ENCODE data around the gene BBX. TPM values are rescaled to one million over a fixed set of nuclear protein-coding genes. Genes with fewer than 3 reads are reported as not detected.

The BBX gene
- total and polyA plus RNA-seq, 2 experiments from 2014 or later: 52.4 to 60.8 TPM

DNA sequence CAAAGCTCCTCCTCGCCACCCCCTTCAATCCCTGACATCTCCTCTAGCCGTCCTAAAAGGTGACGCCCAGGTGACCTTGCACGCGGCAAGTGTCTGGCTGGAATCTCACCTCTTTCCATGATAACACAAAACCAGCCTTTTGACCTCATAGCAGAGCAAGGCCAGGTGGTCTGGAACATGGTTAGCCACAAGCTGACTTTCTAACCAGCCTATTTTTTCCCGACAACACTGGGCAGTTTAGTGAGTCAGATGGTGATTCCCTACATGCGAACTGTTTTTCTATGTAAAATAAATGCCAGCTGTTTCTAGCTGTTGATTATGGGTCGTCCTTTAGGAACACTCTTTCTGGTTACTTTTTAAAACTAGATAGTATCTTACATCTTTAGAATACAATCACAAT, 325.0 kb downstream of the BBX start:
- Histone ChIP-seq H3K9me3 (ENCODE audit: low read depth) (no peaks in the 10 kb centered on the region), H4K20me1 (ENCODE audit: insufficient read depth) (no peaks in the 10 kb centered on the region), H3K27ac (no peak overlapping the region), H3K36me3 (ENCODE audit: low read depth) (no peaks in the 10 kb centered on the region), H3F3A (ENCODE audit: insufficient read depth) (peaks cover 21% of the 10 kb centered on the region), H2AFZ (no peak overlapping the region), H3K79me2 (ENCODE audit: insufficient read depth) (no peaks in the 10 kb centered on the region), H3K4me2 (ENCODE audit: unreplicated experiment) (no peak overlapping the region), H3K9me2 (ENCODE audit: insufficient read depth) (no peaks in the 10 kb centered on the region), H3K27me3 (replicated peaks; ENCODE audit: insufficient read depth) (no peaks in the 10 kb centered on the region), H3K9ac (no peak overlapping the region), H3K4me1 (ENCODE audit: insufficient read depth) (peaks cover 7% of the 10 kb centered on the region; the same call in 1 of the 2 replicates), H3K4me3 (no peak overlapping the region)
- 81 to 83% methylated on average over 8 of the region's 8 CpGs for WGBS, 2 experiments (ENCODE audit: low coverage in 1 of 2, low lambda C conversion rate in 2 of 2, missing lambda C conversion rate in 2 of 2)
- TF ChIP-seq EZH2 (IDR thresholded peaks at IDR 0.05; ENCODE audit: insufficient read depth, poor library complexity, severe bottlenecking): no peak
- no peak for TF ChIP-seq EZH2phosphoT487 (IDR thresholded peaks at IDR 0.05; ENCODE audit: insufficient read depth, low read depth)
- no peak for DNase-seq
- in situ Hi-C loops (cut with MboI): no loop called here

DNA sequence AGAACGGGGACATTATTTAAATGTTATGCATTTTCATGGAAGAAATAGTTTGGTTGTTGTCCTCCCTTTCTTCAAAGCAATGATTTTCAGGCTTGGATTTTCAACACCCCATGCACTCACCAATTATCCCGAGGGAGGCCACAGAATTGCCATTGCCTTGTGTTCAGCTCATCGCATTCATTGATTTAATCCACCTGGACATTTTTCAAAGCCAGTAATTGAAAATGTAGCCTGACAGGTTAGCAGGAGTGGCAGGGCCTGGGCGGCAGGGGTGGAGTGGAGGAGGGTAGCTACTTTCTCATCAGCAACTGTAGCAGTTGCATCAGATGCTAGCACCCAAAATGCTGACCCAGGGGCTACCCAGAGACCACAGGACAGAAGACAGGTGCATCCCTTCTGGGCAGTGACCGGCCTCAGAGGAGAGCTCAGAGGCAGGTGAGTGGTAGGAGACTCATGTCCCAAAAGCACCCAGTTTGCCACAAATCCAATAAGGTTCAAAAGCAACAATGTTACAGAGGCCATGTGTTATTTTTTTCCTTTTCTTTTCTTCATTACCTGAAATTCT, 325.7 kb downstream of the BBX start:
- no peaks in the 10 kb centered on the region for H3K9me2 ChIP-seq (ENCODE audit: insufficient read depth)
- peaks cover 7% of the 10 kb centered on the region; the same call in 1 of the 2 replicates for H3K4me1 ChIP-seq (ENCODE audit: insufficient read depth)
- H2AFZ ChIP-seq: no peak overlapping the region
- H3K27me3 ChIP-seq (replicated peaks; ENCODE audit: insufficient read depth): no peaks in the 10 kb centered on the region
- no peak overlapping the region for H3K4me3 ChIP-seq
- no peak overlapping the region for H3K27ac ChIP-seq
- WGBS, 2 experiments (ENCODE audit: low coverage in 1 of 2, low lambda C conversion rate in 2 of 2, missing lambda C conversion rate in 2 of 2): 66 to 77% methylated on average over 5 of the region's 5 CpGs
- in situ Hi-C loops (cut with MboI): no loop called here
- no peaks in the 10 kb centered on the region for H3K9me3 ChIP-seq (ENCODE audit: low read depth)
- H3K36me3 ChIP-seq (ENCODE audit: low read depth): no peaks in the 10 kb centered on the region
- no peaks in the 10 kb centered on the region for H3K79me2 ChIP-seq (ENCODE audit: insufficient read depth)
- no peak overlapping the region for H3K4me2 ChIP-seq (ENCODE audit: unreplicated experiment)
- peaks cover 21% of the 10 kb centered on the region for H3F3A ChIP-seq (ENCODE audit: insufficient read depth)
- DNase-seq: no peak
- no peak overlapping the region for H3K9ac ChIP-seq
- TF ChIP-seq EZH2 (IDR thresholded peaks at IDR 0.05; ENCODE audit: insufficient read depth, poor library complexity, severe bottlenecking) (no peak), EZH2phosphoT487 (IDR thresholded peaks at IDR 0.05; ENCODE audit: insufficient read depth, low read depth) (no peak)
- no peaks in the 10 kb centered on the region for H4K20me1 ChIP-seq (ENCODE audit: insufficient read depth)

DNA sequence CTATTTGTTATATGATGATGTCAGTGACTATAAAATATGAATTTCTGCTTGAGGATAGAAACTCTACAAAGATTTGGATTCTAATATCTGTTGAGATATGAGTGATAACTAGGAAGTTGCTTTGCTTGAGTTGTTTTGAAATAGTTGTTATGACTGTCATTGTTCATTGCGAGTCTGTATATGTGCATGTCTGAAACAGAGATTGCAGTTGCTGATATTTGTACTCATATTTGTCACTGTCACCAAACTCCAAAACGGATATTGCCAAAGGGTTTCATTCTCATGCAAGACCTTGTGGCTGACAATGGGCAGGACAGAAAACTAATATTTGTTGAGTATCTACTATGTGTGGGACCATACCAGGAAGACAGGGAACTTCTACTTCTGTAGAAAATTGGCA, 327.9 kb downstream of the BBX start:
- no peak for DNase-seq
- no peak for TF ChIP-seq EZH2phosphoT487 (IDR thresholded peaks at IDR 0.05; ENCODE audit: insufficient read depth, low read depth)
- no peak for TF ChIP-seq EZH2 (IDR thresholded peaks at IDR 0.05; ENCODE audit: insufficient read depth, poor library complexity, severe bottlenecking)
- Histone ChIP-seq H3K9me2 (ENCODE audit: insufficient read depth) (no peaks in the 10 kb centered on the region), H3K4me1 (ENCODE audit: insufficient read depth) (peaks cover 7% of the 10 kb centered on the region; the same call in 1 of the 2 replicates), H4K20me1 (ENCODE audit: insufficient read depth) (no peaks in the 10 kb centered on the region), H3K79me2 (ENCODE audit: insufficient read depth) (no peaks in the 10 kb centered on the region), H3K9me3 (ENCODE audit: low read depth) (no peaks in the 10 kb centered on the region), H3K9ac (no peak overlapping the region), H2AFZ (no peak overlapping the region), H3K4me2 (ENCODE audit: unreplicated experiment) (no peak overlapping the region), H3K36me3 (ENCODE audit: low read depth) (no peaks in the 10 kb centered on the region), H3F3A (ENCODE audit: insufficient read depth) (peaks cover 9% of the 10 kb centered on the region), H3K27me3 (replicated peaks; ENCODE audit: insufficient read depth) (no peaks in the 10 kb centered on the region), H3K4me3 (no peak overlapping the region), H3K27ac (no peak overlapping the region)
- in situ Hi-C loops (cut with MboI): no loop called here
- WGBS, 2 experiments (ENCODE audit: low coverage in 1 of 2, low lambda C conversion rate in 2 of 2, missing lambda C conversion rate in 2 of 2): 78 to 84% methylated on average over 2 of the region's 2 CpGs

DNA sequence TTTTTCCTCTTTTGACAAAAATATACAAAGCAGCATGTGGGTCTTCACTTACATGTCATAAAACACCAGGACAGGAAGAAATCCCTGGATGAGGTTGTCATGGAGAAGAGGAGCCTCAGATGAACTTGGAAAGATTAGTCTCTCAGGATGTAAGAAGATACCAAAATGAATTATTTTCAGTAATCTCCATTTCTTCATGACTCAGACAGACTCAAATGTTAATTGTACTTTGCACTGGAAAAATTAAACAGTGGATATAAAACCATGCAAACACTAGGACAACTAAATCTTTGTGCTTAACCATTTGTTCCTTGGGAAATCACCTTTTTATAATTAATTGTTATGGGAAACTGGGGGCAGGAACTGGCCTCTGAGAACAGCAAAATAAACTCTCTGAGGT, 331.1 kb downstream of the BBX start:
- H3K27me3 ChIP-seq (replicated peaks; ENCODE audit: insufficient read depth): no peaks in the 10 kb centered on the region
- no peak overlapping the region for H3K9ac ChIP-seq
- H3K27ac ChIP-seq: no peak overlapping the region
- H3K4me2 ChIP-seq (ENCODE audit: unreplicated experiment): no peak overlapping the region
- H3F3A ChIP-seq (ENCODE audit: insufficient read depth): no peaks in the 10 kb centered on the region
- H3K9me3 ChIP-seq (ENCODE audit: low read depth): no peaks in the 10 kb centered on the region
- H3K79me2 ChIP-seq (ENCODE audit: insufficient read depth): no peaks in the 10 kb centered on the region
- H2AFZ ChIP-seq: no peak overlapping the region
- no peak overlapping the region for H3K4me3 ChIP-seq
- no peaks in the 10 kb centered on the region for H3K9me2 ChIP-seq (ENCODE audit: insufficient read depth)
- TF ChIP-seq EZH2 (IDR thresholded peaks at IDR 0.05; ENCODE audit: insufficient read depth, poor library complexity, severe bottlenecking) (no peak), EZH2phosphoT487 (IDR thresholded peaks at IDR 0.05; ENCODE audit: insufficient read depth, low read depth) (no peak)
- H3K4me1 ChIP-seq (ENCODE audit: insufficient read depth): no peaks in the 10 kb centered on the region
- H3K36me3 ChIP-seq (ENCODE audit: low read depth): no peaks in the 10 kb centered on the region
- no peaks in the 10 kb centered on the region for H4K20me1 ChIP-seq (ENCODE audit: insufficient read depth)
- DNase-seq: no peak
- in situ Hi-C loops (cut with MboI): no loop called here

DNA sequence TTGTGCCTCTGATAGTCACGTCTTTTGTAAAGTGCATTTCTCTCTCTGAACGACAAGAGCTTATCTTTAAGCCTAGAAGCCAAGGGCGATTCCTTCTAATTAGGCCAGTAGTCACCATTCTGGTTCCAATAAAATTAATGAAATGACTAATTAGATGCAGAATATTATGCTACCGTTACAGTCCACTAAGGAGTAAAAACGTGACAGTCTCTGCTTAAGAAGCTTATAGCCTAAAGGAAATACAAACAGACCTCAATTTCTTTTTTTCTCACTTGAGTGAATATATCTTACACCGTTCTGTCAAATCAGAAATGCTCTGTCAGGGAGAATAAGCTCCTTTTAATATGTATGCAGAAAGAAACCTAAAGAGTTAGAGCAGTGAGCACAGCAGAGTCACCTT, 332.0 kb downstream of the BBX start:
- in situ Hi-C loops (cut with MboI): no loop called here
- no peak for TF ChIP-seq EZH2phosphoT487 (IDR thresholded peaks at IDR 0.05; ENCODE audit: insufficient read depth, low read depth)
- no peak for TF ChIP-seq EZH2 (IDR thresholded peaks at IDR 0.05; ENCODE audit: insufficient read depth, poor library complexity, severe bottlenecking)
- no peaks in the 10 kb centered on the region for H3K79me2 ChIP-seq (ENCODE audit: insufficient read depth)
- no peaks in the 10 kb centered on the region for H3K9me3 ChIP-seq (ENCODE audit: low read depth)
- no peak for DNase-seq
- no peak overlapping the region for H3K27ac ChIP-seq
- H3K36me3 ChIP-seq (ENCODE audit: low read depth): no peaks in the 10 kb centered on the region
- H4K20me1 ChIP-seq (ENCODE audit: insufficient read depth): no peaks in the 10 kb centered on the region
- H3K4me3 ChIP-seq: no peak overlapping the region
- H3K9ac ChIP-seq: no peak overlapping the region
- no peak overlapping the region for H3K4me2 ChIP-seq (ENCODE audit: unreplicated experiment)
- 80 to 83% methylated on average over 6 of the region's 6 CpGs for WGBS, 2 experiments (ENCODE audit: low coverage in 1 of 2, low lambda C conversion rate in 2 of 2, missing lambda C conversion rate in 2 of 2)
- H3F3A ChIP-seq (ENCODE audit: insufficient read depth): no peaks in the 10 kb centered on the region
- no peaks in the 10 kb centered on the region for H3K4me1 ChIP-seq (ENCODE audit: insufficient read depth)
- H3K9me2 ChIP-seq (ENCODE audit: insufficient read depth): no peaks in the 10 kb centered on the region
- no peaks in the 10 kb centered on the region for H3K27me3 ChIP-seq (replicated peaks; ENCODE audit: insufficient read depth)
- H2AFZ ChIP-seq: no peak overlapping the region

Data from GM23248 (cell line).